ENCODE measurements around the gene PINLYP.
"Not testable (repeated sequence)": the region's sequence is repeated elsewhere in the genome, so short reads cannot be mapped to it uniquely, and the experiment has no call there.

Gene PINLYP

GRCh38 chr19:43575156-43575950, at the start of gene PINLYP, which contains the start of gene XRCC1:
TSS of gene PINLYP (plus strand) at chr19:43575801. CDS start at chr19:43577192, 1,391 bp downstream.
TSS of gene XRCC1 (minus strand) at chr19:43575527. CDS start at chr19:43575458, 69 bp downstream.
- DNase-seq = peak; percentile 98

DNA sequence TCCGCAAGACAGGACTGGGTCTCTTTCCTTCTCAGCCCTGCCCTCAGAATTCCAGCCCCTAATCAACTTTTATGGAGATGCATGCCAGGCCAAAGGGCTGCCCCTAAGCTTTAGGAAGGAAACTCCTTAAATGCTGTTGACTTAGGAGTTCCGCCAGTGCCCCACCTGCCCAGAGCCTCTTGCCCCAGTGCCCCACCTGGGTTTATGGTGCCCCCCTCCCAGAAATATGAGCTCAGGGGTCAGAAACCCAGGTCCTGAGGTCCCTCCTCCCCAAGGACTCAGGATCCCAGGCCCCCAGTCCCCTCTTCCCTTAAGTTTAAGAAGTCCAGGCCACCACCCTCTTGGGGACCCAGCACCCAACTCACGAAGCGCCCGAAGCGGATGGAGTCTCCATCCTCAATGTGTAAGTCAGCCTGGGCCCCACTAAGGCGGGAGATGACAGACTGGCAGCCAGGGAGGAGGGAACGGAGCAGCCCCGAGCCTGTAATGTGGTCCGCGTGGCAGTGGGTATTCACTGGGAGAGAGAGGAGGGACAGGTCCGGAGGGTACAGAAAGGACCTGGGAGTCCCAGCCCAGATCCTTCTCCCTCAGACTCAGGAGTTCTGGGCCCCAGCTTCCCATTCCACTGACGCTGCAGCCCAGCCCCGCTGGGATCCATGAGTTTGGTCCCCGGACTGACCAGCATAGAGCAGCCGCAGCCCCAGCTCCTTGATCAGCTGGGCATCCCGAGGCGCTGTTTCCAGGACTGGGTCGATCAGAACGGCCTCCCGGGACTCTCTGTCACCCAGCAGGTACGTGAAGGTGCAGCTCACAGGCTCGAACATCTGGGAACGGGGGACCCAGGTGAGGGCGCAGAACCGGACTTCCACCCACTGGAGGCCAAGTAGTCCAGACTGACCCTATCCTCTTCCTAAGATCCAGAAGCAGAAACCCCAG, 49.5 kb upstream of the PINLYP start:
- peak; percentile 44 for DNase-seq

- DNase-seq = peak; percentile 87
Measured at GRCh38 chr19:43526884-43527859, 48.4 kb upstream of the PINLYP start, which contains the start of gene ETHE1. TSS of gene ETHE1 (minus strand) at chr19:43527201. CDS start at chr19:43527177, 24 bp downstream.

DNA sequence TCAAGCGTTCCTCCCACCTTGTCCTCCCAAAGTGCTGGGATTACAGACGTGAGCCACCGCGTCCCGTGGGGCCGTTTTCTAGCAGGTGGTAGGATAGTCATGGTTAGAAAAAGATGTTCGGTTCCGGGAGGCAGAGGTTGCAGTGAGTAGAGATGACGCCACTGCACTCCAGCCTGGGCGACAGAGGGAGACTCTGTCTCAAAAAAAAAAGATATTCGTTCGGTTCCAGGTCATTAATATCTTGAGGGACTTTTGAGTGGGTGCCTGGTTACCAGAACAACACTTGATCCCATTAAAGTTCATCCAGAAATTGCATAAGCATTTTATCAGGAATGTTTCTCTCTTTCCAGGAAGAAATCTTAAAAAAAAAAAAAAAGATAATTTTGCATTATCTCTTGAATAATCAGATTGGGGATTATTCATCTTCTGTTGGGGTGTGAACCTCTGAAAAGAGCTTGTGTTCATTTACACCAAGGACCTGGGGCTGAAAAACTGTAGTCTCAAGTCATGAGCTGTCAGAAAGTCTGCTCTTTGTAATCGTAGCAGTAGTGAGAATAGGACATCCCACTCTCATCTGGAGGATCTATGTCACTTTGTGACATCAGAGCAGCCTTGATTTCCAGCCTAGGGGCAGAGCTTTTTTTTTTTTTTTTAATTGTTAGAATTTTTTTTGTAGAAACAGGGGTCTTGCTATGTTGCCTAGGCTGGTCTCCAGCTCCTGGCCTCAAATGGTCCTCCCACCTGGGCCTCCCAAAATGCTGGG, 47.6 kb upstream of the PINLYP start:
- peak; percentile 23 for DNase-seq

GRCh38 chr19:43532571-43532961, 43.0 kb upstream of the PINLYP start:
- DNase-seq = peak; percentile 72

- DNase-seq = peak; percentile 89
Measured at GRCh38 chr19:43532962-43533545, 42.5 kb upstream of the PINLYP start, which contains the start of gene ZNF575. TSS of gene ZNF575 (plus strand) at chr19:43533188. CDS start at chr19:43534423, 1,235 bp downstream.

GRCh38 chr19:43533546-43534304, 41.9 kb upstream of the PINLYP start:
- DNase-seq = peak; percentile 98

GRCh38 chr19:43534305-43534815, 41.2 kb upstream of the PINLYP start:
- DNase-seq = no peak

GRCh38 chr19:43534816-43535761, 40.5 kb upstream of the PINLYP start:
- peak; percentile 17 for DNase-seq

DNA sequence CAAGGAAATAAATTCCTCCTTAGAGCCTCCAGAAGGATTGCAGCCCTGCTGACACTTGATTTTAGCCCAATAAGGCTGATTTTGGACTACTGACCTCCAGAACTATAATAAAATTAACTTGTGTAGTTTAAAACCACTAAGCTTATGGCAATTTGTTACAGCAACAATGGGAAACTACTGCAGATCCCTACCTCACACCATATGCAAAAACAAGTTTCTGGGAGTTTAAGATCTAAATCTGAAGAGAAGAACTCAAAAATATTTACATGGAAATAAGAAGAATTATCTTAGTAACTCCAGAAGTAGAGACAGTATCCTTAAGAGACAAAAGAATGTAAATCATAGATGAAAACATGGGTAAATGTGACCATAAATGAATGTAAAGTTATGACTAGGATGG, 36.7 kb upstream of the PINLYP start:
- DNase-seq = no peak

GRCh38 chr19:43540381-43540780, 35.2 kb upstream of the PINLYP start:
- DNase-seq = no peak

DNA sequence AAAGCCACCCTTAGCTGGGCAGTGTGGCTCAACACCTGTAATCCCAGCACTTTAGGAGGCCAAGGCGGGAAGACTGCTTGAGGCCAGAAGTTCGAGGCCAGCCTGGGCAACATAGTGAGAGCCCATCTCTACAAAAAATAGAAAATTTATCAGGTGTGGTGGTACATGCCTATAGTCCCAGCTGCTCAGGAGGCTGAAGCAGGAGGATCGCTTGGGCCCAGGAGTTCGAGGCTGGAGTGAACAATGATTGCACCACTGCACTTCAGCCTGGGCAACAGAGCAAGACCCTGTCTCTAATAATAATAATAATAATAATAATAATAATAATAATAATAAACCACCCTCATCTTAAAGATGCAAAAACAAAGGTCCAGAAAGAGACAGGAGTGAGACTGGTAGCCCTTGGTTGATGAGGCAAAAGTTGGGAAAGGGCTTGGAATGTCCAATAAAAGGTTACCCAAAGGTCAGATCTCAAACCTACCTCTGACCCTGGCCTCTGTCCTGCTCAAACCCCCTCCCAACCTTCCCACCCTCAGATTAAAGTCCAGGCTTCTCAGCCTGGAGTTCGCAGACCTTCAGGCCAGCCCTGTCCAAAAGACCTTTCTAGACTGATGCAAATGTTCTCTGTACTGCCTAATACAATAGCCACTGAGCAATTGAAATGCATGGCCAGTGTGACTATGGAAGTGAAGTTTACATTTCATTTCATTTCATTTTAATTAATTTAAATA, 33.5 kb upstream of the PINLYP start:
- no peak for DNase-seq

DNA sequence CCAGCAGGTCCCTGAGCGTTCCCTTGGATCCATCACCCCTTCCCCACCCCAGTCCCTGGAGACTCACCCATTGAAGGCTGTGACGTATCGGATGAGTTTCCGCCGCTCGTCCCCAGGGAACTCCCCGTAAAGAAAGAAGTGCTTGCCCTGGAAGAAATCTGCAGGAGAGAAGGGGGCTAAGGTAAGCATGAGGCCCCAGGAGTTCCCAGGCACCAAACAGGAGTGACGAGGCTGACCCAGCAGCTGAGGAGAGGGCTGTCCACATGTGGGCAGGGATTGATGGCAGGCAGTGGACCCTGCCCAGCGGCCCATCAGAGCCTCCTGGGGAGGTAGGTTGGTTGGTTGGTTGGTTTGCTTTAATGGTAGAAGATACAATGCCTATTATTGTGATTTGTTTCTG, 31.5 kb upstream of the PINLYP start:
- DNase-seq = no peak

DNA sequence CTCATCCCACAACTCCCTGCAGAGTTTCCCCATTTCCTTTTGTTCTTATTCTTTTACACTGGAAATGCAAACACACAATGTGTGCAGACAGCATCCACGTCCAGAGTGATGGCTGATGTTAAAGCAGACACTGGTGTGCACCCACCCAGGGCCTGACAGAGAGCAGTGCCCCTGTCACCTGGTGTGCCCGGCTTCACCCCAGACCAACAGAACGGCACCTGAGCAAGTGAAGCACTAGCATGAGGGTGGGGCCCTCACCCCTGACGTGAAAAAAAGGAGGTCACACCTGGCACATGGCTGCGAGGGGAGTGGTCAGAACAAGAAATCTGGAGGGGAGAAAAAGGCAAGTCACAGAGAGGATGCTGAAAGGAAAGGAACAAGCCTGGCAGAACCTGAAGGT, 30.3 kb upstream of the PINLYP start:
- DNase-seq = no peak

DNA sequence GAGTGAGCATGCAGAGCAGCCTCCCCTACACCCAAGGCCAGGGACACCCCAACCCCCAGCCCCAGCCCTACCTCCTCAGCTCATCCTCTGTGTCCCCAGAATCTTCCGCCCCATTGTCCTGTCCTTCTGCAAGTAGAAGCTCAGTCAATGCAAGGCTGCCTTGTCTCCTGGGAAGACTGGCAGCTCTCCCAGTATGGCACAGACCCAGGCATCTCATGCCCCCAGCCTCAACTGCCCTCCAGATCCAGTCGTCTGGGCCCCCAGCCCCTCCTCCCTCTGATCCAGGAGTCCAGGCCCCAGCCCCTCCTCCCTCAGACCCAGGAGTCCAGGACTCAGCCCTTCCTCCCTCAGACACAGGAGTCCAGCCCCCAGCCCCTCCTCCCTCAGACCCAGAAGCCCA, 29.6 kb upstream of the PINLYP start:
- no peak for DNase-seq

- no peak for DNase-seq
Measured at GRCh38 chr19:43546581-43546980, 29.0 kb upstream of the PINLYP start.

GRCh38 chr19:43547926-43548325, 27.7 kb upstream of the PINLYP start:
- DNase-seq = not testable (repeated sequence)

GRCh38 chr19:43548706-43549105, 26.9 kb upstream of the PINLYP start:
- no peak for DNase-seq
